ENCODE data around the gene VAMP2. TPM values are rescaled to one million over a fixed set of nuclear protein-coding genes. Genes with fewer than 3 reads are reported as not detected.

Gene VAMP2
- total and polyA plus RNA-seq, 10 of the 15 experiments (the other 5 are each of a cell fraction or from before 2014, with no cell fraction given), result 3.0 to 35.2 (median 25.0) TPM

DNA sequence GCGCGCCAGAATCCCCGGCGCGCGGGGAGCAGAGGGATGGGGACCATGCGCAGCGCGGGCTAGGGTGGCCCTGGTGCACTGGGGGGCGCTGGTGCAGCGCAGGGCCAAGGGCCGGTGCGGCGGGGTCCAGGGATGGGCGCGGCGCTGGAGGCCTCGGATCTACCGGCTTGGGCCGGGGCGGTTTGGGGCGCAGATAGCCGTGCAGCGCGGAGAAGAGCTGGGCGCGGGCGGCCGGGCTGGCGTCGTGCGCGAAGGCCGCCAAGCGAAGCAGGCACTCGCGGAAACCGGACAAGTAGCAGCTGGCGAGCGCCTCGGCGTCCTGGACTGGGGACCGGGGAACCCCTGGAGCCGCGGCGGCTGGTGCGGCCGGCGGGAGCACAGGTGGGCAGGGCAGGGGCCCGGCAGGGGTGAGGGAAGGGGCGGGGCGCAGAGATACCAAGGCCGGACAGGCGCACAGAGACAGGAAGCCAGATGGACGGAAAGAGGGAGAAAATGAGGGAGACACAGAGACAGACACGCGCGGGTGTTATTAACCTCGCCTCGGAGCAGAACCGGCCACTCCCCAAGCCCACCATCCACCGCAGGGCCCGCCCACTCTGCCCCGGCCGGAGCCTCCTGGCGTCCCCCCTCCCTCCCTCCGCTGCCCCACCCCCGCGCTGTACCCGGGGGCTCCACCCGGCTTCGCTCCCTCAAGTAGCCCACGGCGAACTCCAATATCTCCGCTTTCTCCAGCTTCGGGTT, 40.9 kb downstream of the VAMP2 start:
- ATAC-seq (peak; percentile 59), FAIRE-seq (no peak), DNase-seq (ENCODE audit: low read depth, low spot score) (no peak)
- H3K27ac ChIP-seq (ENCODE audit: control insufficient read depth, insufficient read depth), result no peak overlapping the region
- intact Hi-C loops (cut with micrococcal nuclease; ENCODE audit: unreplicated experiment) (loop anchor here (2.0 to 5.0 kb wide), 2 partner anchors 65 to 175 kb away; partner anchors contain the start of gene SLC25A35), in situ Hi-C loops (cut with MboI) (no loop called here)
- no peaks in the 10 kb centered on the region for H3K36me3 ChIP-seq (ENCODE audit: control insufficient read depth in 2 of 2, insufficient read depth in 2 of 2, low read length in 1 of 2)
- BruUV-seq (replicated peaks), result no TSS peak
- RAD21 ChIA-PET (ENCODE audit: unreplicated experiment), result interaction anchor here (0.7 to 2.6 kb wide), 9 partner anchors 16 to 101 kb away, joined by 3 to 16 read pairs (median 4); no protein-coding TSS in a partner anchor
- H3K9ac ChIP-seq (ENCODE audit: control insufficient read depth, insufficient read depth, low read length), result peak overlapping the region; percentile 7; the same call in 1 of the 2 replicates
- CTCF ChIA-PET, result interaction anchor here (0.7 to 3.7 kb wide), 7 partner anchors 16 to 179 kb away, joined by 3 to 46 read pairs (median 3); no protein-coding TSS in a partner anchor
- H3K27me3 ChIP-seq (replicated peaks in 1 of 2; ENCODE audit: control insufficient read depth in 2 of 2, insufficient read depth in 2 of 2, low read length in 1 of 2), result peaks cover 5 to 9% of the 10 kb centered on the region in 2 experiments
- no peaks in the 10 kb centered on the region for H4K20me1 ChIP-seq (ENCODE audit: control insufficient read depth, insufficient read depth)
- POLR2A ChIA-PET, result interaction anchor here (0.6 to 3.9 kb wide), 9 partner anchors 11 to 173 kb away, joined by 3 to 19 read pairs (median 6); partner anchors contain the start of genes PER1 and SLC25A35
- SMC1A ChIA-PET (ENCODE audit: uncharacterized antibody, unreplicated experiment), result interaction anchor here (0.7 to 3.8 kb wide), 5 partner anchors 16 to 173 kb away, joined by 3 to 21 read pairs (median 6); partner anchors contain the start of gene SLC25A35
- peak overlapping the region; percentile 94 for H3K4me2 ChIP-seq (ENCODE audit: control insufficient read depth, insufficient read depth)
- no peaks in the 10 kb centered on the region for H3K9me3 ChIP-seq (replicated peaks; ENCODE audit: control insufficient read depth, insufficient read depth, low read length)
- no peaks in the 10 kb centered on the region for H3K79me2 ChIP-seq (ENCODE audit: control insufficient read depth, insufficient read depth, low read length)
- WGBS (ENCODE audit: insufficient coverage, insufficient replicate concordance, low lambda C conversion rate, missing lambda C conversion rate), result under 1% methylated on average over 60 of the region's 76 CpGs
- peaks cover 39% of the 10 kb centered on the region for H3K4me1 ChIP-seq (ENCODE audit: control insufficient read depth, insufficient read depth, low read length)
- H3K4me3 ChIP-seq, result peak overlapping the region; percentile 99
- H2AFZ ChIP-seq (ENCODE audit: control insufficient read depth, low read depth, low read length), result peak overlapping the region; percentile 66
- peak; percentile 67 for TF ChIP-seq RAD21 (IDR thresholded peaks at IDR 0.05; ENCODE audit: insufficient read depth, low read depth, low read length)
- TF ChIP-seq MTA3 (IDR thresholded peaks at IDR 0.05; ENCODE audit: borderline replicate concordance, low read length), result no peak
- TF ChIP-seq JUND (IDR thresholded peaks at IDR 0.05; ENCODE audit: low read depth, low read length), result no peak
- TF ChIP-seq, protein P1, sequence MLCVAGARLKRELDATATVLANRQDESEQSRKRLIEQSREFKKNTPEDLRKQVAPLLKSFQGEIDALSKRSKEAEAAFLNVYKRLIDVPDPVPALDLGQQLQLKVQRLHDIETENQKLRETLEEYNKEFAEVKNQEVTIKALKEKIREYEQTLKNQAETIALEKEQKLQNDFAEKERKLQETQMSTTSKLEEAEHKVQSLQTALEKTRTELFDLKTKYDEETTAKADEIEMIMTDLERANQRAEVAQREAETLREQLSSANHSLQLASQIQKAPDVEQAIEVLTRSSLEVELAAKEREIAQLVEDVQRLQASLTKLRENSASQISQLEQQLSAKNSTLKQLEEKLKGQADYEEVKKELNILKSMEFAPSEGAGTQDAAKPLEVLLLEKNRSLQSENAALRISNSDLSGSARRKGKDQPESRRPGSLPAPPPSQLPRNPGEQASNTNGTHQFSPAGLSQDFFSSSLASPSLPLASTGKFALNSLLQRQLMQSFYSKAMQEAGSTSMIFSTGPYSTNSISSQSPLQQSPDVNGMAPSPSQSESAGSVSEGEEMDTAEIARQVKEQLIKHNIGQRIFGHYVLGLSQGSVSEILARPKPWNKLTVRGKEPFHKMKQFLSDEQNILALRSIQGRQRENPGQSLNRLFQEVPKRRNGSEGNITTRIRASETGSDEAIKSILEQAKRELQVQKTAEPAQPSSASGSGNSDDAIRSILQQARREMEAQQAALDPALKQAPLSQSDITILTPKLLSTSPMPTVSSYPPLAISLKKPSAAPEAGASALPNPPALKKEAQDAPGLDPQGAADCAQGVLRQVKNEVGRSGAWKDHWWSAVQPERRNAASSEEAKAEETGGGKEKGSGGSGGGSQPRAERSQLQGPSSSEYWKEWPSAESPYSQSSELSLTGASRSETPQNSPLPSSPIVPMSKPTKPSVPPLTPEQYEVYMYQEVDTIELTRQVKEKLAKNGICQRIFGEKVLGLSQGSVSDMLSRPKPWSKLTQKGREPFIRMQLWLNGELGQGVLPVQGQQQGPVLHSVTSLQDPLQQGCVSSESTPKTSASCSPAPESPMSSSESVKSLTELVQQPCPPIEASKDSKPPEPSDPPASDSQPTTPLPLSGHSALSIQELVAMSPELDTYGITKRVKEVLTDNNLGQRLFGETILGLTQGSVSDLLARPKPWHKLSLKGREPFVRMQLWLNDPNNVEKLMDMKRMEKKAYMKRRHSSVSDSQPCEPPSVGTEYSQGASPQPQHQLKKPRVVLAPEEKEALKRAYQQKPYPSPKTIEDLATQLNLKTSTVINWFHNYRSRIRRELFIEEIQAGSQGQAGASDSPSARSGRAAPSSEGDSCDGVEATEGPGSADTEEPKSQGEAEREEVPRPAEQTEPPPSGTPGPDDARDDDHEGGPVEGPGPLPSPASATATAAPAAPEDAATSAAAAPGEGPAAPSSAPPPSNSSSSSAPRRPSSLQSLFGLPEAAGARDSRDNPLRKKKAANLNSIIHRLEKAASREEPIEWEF (IDR thresholded peaks at IDR 0.05; ENCODE audit: insufficient replicate concordance, low read depth, low read length), result no peak
- TF ChIP-seq BACH1 (IDR thresholded peaks at IDR 0.05; ENCODE audit: borderline replicate concordance), result peak; percentile 62; the same call in 1 of the 2 replicates
- no peak for TF ChIP-seq NFYA (IDR thresholded peaks at IDR 0.05; ENCODE audit: borderline replicate concordance, low read depth, low read length)
- no peak for TF ChIP-seq FOXK2 (IDR thresholded peaks at IDR 0.05)
- TF ChIP-seq EZH2 (IDR thresholded peaks at IDR 0.05; ENCODE audit: borderline replicate concordance, control insufficient read depth, low read depth, low read length), result no peak
- no peak for TF ChIP-seq CBX3 (IDR thresholded peaks at IDR 0.05; ENCODE audit: borderline replicate concordance, low read depth)
- TF ChIP-seq, protein P2, sequence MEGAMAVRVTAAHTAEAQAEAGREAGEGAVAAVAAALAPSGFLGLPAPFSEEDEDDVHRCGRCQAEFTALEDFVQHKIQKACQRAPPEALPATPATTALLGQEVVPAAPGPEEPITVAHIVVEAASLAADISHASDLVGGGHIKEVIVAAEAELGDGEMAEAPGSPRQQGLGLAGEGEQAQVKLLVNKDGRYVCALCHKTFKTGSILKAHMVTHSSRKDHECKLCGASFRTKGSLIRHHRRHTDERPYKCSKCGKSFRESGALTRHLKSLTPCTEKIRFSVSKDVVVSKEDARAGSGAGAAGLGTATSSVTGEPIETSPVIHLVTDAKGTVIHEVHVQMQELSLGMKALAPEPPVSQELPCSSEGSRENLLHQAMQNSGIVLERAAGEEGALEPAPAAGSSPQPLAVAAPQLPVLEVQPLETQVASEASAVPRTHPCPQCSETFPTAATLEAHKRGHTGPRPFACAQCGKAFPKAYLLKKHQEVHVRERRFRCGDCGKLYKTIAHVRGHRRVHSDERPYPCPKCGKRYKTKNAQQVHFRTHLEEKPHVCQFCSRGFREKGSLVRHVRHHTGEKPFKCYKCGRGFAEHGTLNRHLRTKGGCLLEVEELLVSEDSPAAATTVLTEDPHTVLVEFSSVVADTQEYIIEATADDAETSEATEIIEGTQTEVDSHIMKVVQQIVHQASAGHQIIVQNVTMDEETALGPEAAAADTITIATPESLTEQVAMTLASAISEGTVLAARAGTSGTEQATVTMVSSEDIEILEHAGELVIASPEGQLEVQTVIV (IDR thresholded peaks at IDR 0.05; ENCODE audit: borderline replicate concordance, partially characterized antibody), result no peak
- TF ChIP-seq, protein P3, sequence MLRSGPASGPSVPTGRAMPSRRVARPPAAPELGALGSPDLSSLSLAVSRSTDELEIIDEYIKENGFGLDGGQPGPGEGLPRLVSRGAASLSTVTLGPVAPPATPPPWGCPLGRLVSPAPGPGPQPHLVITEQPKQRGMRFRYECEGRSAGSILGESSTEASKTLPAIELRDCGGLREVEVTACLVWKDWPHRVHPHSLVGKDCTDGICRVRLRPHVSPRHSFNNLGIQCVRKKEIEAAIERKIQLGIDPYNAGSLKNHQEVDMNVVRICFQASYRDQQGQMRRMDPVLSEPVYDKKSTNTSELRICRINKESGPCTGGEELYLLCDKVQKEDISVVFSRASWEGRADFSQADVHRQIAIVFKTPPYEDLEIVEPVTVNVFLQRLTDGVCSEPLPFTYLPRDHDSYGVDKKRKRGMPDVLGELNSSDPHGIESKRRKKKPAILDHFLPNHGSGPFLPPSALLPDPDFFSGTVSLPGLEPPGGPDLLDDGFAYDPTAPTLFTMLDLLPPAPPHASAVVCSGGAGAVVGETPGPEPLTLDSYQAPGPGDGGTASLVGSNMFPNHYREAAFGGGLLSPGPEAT (IDR thresholded peaks at IDR 0.05; ENCODE audit: low read depth), result no peak
- TF ChIP-seq ZNF24 (IDR thresholded peaks at IDR 0.05), result peak; percentile 50; the same call in 1 of the 2 replicates
- no peak for TF ChIP-seq CHD4 (IDR thresholded peaks at IDR 0.05)

All from GM12878 (cell line).